Measurements from ENCODE around the gene MACC1. TPM values are rescaled to one million over a fixed set of nuclear protein-coding genes. Genes with fewer than 3 reads are reported as not detected.

The MACC1 gene
- polyA plus RNA-seq, 1 donor (not counting 4 experiments of a cell fraction or from before 2014, with no cell fraction given), result 16.4 TPM

GRCh38 chr7:20222219-20222828, 5.1 kb upstream of the MACC1 start:
- Histone ChIP-seq H3K27me3 (ENCODE audit: control insufficient read depth, extremely low read depth, insufficient read depth, low read length) (no peaks in the 10 kb centered on the region), H3K27ac (ENCODE audit: control insufficient read depth, insufficient read depth, low read length) (no peak overlapping the region), H3K4me1 (ENCODE audit: control insufficient read depth, extremely low read depth, insufficient read depth, low read length) (peaks cover 20% of the 10 kb centered on the region), H2AFZ (ENCODE audit: control insufficient read depth, low read length) (no peak overlapping the region), H4K20me1 (ENCODE audit: control insufficient read depth, extremely low read depth, insufficient read depth, low read length) (no peaks in the 10 kb centered on the region), H3K4me2 (ENCODE audit: control insufficient read depth, extremely low read depth, insufficient read depth, low read depth, low read length) (no peak overlapping the region), H3K9me3 (ENCODE audit: control insufficient read depth, low read depth, low read length) (no peaks in the 10 kb centered on the region), H3K36me3 (ENCODE audit: control insufficient read depth in 2 of 2, extremely low read depth in 1 of 2, insufficient read depth in 2 of 2, low read length in 2 of 2) (no peaks in the 10 kb centered on the region), H3K9ac (ENCODE audit: control insufficient read depth, extremely low read depth, insufficient read depth, low read length) (no peak overlapping the region), H3K9me1 (ENCODE audit: control insufficient read depth, extremely low read depth, insufficient read depth, low read length) (no peaks in the 10 kb centered on the region), H3K4me3 (ENCODE audit: control insufficient read depth in 2 of 3, extremely low read depth in 1 of 3, insufficient read depth in 2 of 3, low read depth in 1 of 3, low read length in 3 of 3) (no peak overlapping the region), H3K79me2 (ENCODE audit: control insufficient read depth, insufficient read depth, low read length) (no peaks in the 10 kb centered on the region)
- DNase-seq (ENCODE audit: low read depth, low spot score), result no peak
- no peak for TF ChIP-seq EZH2 (IDR thresholded peaks at IDR 0.05; ENCODE audit: low read length)
- TF ChIP-seq, protein P1, sequence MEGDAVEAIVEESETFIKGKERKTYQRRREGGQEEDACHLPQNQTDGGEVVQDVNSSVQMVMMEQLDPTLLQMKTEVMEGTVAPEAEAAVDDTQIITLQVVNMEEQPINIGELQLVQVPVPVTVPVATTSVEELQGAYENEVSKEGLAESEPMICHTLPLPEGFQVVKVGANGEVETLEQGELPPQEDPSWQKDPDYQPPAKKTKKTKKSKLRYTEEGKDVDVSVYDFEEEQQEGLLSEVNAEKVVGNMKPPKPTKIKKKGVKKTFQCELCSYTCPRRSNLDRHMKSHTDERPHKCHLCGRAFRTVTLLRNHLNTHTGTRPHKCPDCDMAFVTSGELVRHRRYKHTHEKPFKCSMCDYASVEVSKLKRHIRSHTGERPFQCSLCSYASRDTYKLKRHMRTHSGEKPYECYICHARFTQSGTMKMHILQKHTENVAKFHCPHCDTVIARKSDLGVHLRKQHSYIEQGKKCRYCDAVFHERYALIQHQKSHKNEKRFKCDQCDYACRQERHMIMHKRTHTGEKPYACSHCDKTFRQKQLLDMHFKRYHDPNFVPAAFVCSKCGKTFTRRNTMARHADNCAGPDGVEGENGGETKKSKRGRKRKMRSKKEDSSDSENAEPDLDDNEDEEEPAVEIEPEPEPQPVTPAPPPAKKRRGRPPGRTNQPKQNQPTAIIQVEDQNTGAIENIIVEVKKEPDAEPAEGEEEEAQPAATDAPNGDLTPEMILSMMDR (optimal IDR thresholded peaks at IDR 0.05 in 1 of 3, IDR thresholded peaks at IDR 0.05 in 1 of 3, conservative IDR thresholded peaks at IDR 0.05 in 1 of 3; ENCODE audit: extremely low read depth in 1 of 3, insufficient read depth in 2 of 3, low read length in 3 of 3), result no peak
- no peak for FAIRE-seq
- dilution Hi-C loops (cut with MboI; ENCODE audit: extremely low pct_ligation_motif_present, low sequenced_read_pairs), result no loop called here

DNA sequence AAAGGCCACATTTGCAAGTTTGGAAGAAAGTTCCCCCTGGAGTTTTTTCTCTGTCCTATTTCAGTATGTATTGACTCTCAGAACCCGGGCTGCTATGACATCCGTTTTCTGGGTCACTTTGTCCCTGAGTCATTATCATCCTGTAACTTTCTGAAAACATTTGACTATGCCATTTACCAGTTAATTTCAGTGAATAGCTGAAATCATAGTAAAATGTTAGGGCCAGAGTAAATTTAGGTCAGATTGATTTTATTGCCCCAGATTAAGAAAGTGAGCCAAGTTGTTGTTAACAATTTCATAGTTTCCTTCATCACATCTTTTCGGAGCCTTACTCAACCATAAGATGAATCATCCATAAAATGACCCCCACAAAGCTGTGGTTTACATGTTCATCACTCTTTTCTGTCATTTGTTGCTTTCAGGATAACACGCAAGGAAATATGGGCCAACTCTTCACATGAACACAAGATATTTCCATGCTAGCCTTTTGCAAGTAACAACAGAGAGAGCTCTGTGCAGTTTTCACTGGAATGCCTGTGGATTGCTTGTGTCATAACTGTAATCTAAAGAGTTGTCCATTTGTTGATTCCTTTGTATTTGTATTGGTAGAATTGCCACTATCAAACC, 3.9 kb upstream of the MACC1 start:
- DNase-seq (ENCODE audit: low read depth, low spot score), result no peak
- H3K4me2 ChIP-seq (ENCODE audit: control insufficient read depth, extremely low read depth, insufficient read depth, low read depth, low read length), result no peak overlapping the region

More for the DNA sequence above, 3.9 kb upstream of the MACC1 start:
- TF ChIP-seq, protein P1 (optimal IDR thresholded peaks at IDR 0.05 in 1 of 3, IDR thresholded peaks at IDR 0.05 in 1 of 3, conservative IDR thresholded peaks at IDR 0.05 in 1 of 3; ENCODE audit: extremely low read depth in 1 of 3, insufficient read depth in 2 of 3, low read length in 3 of 3), result no peak
- no peak for TF ChIP-seq EZH2 (IDR thresholded peaks at IDR 0.05; ENCODE audit: low read length)
- H3K9ac ChIP-seq (ENCODE audit: control insufficient read depth, extremely low read depth, insufficient read depth, low read length), result no peak overlapping the region
- H3K9me3 ChIP-seq (ENCODE audit: control insufficient read depth, low read depth, low read length), result no peaks in the 10 kb centered on the region
- no peak overlapping the region for H3K4me3 ChIP-seq (ENCODE audit: control insufficient read depth in 2 of 3, extremely low read depth in 1 of 3, insufficient read depth in 2 of 3, low read depth in 1 of 3, low read length in 3 of 3)
- H3K36me3 ChIP-seq (ENCODE audit: control insufficient read depth in 2 of 2, extremely low read depth in 1 of 2, insufficient read depth in 2 of 2, low read length in 2 of 2), result no peaks in the 10 kb centered on the region
- no peaks in the 10 kb centered on the region for H3K27me3 ChIP-seq (ENCODE audit: control insufficient read depth, extremely low read depth, insufficient read depth, low read length)
- dilution Hi-C loops (cut with MboI; ENCODE audit: extremely low pct_ligation_motif_present, low sequenced_read_pairs), result no loop called here
- no peak overlapping the region for H3K27ac ChIP-seq (ENCODE audit: control insufficient read depth, insufficient read depth, low read length)
- peaks cover 20% of the 10 kb centered on the region for H3K4me1 ChIP-seq (ENCODE audit: control insufficient read depth, extremely low read depth, insufficient read depth, low read length)
- H2AFZ ChIP-seq (ENCODE audit: control insufficient read depth, low read length), result no peak overlapping the region
- H3K9me1 ChIP-seq (ENCODE audit: control insufficient read depth, extremely low read depth, insufficient read depth, low read length), result no peaks in the 10 kb centered on the region
- FAIRE-seq, result no peak
- peaks cover 6% of the 10 kb centered on the region for H3K79me2 ChIP-seq (ENCODE audit: control insufficient read depth, insufficient read depth, low read length)
- no peaks in the 10 kb centered on the region for H4K20me1 ChIP-seq (ENCODE audit: control insufficient read depth, extremely low read depth, insufficient read depth, low read length)

Measured in keratinocyte (primary cell).